ENCODE data around the gene NALCN. TPM values are rescaled to one million over a fixed set of nuclear protein-coding genes. Genes with fewer than 3 reads are reported as not detected.

NALCN gene
- total and polyA plus RNA-seq, 2 donors (not counting 1 experiment from before 2014, with no cell fraction given): 1.5 to 2.7 TPM

DNA sequence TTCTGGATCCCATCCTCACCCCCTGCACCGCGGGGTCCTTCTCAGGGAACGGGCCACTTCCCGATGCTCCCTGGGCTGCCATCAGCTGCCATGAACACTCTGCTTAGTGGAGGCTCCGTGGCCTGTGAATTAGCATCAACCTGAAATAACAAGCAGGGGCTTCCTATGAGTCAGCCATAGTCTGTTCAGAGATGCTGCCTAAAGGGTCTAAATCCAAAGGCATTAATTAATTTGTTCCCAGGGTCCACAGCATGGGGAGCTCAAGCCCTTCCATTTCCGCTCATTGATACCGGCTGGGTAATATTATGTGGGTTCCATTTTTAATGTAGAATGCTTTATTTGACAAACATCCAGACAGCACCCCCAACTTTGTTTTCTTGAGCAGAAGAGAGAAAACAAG, 399.8 kb downstream of the NALCN start:
- Histone ChIP-seq H3K27ac (ENCODE audit: insufficient read depth, low read length) (no peak overlapping the region), H3K79me2 (ENCODE audit: control insufficient read depth, insufficient read depth, low read length) (no peaks in the 10 kb centered on the region), H3K4me2 (ENCODE audit: extremely low read depth, insufficient read depth, low read length) (no peak overlapping the region), H2AFZ (ENCODE audit: low read length) (no peak overlapping the region), H3K9me3 (ENCODE audit: control insufficient read depth, insufficient read depth, low read depth, low read length) (no peaks in the 10 kb centered on the region), H3K4me1 (ENCODE audit: control insufficient read depth, extremely low read depth, insufficient read depth, low read length) (no peaks in the 10 kb centered on the region), H3K9ac (ENCODE audit: insufficient read depth, low read length) (no peak overlapping the region), H4K20me1 (ENCODE audit: control insufficient read depth, extremely low read depth, insufficient read depth, low read length) (no peaks in the 10 kb centered on the region), H3K27me3 (ENCODE audit: control insufficient read depth, insufficient read depth, low read length) (no peaks in the 10 kb centered on the region), H3K4me3 (replicated peaks in 1 of 4; ENCODE audit: control extremely low read depth in 1 of 4, insufficient read depth in 1 of 4, low read depth in 3 of 4, low read length in 4 of 4) (no peak overlapping the region), H3K36me3 (ENCODE audit: control insufficient read depth, insufficient read depth, low read length) (no peaks in the 10 kb centered on the region)
- TF ChIP-seq, protein P1, sequence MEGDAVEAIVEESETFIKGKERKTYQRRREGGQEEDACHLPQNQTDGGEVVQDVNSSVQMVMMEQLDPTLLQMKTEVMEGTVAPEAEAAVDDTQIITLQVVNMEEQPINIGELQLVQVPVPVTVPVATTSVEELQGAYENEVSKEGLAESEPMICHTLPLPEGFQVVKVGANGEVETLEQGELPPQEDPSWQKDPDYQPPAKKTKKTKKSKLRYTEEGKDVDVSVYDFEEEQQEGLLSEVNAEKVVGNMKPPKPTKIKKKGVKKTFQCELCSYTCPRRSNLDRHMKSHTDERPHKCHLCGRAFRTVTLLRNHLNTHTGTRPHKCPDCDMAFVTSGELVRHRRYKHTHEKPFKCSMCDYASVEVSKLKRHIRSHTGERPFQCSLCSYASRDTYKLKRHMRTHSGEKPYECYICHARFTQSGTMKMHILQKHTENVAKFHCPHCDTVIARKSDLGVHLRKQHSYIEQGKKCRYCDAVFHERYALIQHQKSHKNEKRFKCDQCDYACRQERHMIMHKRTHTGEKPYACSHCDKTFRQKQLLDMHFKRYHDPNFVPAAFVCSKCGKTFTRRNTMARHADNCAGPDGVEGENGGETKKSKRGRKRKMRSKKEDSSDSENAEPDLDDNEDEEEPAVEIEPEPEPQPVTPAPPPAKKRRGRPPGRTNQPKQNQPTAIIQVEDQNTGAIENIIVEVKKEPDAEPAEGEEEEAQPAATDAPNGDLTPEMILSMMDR (conservative IDR thresholded peaks at IDR 0.05 in 1 of 2, IDR thresholded peaks at IDR 0.05 in 1 of 2; ENCODE audit: low read depth in 1 of 2, low read length in 2 of 2): no peak
- no peak for TF ChIP-seq EZH2 (IDR thresholded peaks at IDR 0.05; ENCODE audit: low read length, missing control alignments)
- DNase-seq (ENCODE audit: low read depth in 2 of 2): no peak

DNA sequence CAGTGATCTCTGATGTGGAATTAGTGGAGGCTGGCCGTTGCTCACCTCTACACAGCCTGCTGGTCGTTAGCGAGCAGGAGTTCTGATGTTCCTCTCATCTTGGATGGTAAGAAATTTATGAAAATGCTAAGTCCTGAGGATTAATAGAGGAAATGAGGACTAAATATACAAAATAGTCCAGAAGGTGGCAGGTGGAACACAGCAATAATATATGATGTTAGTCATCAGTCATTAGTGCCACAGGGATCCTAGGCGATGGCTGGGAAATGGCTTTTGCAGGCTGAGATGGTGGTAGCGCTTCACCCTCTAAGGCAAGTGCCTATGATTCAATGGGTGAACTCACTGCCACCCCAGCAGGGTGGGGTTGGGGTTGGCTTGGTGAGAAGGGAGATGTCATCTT, 403.1 kb downstream of the NALCN start:
- no peak overlapping the region for H3K9ac ChIP-seq (ENCODE audit: insufficient read depth, low read length)
- no peak for TF ChIP-seq EZH2 (IDR thresholded peaks at IDR 0.05; ENCODE audit: low read length, missing control alignments)
- TF ChIP-seq, protein P1 (conservative IDR thresholded peaks at IDR 0.05 in 1 of 2, IDR thresholded peaks at IDR 0.05 in 1 of 2; ENCODE audit: low read depth in 1 of 2, low read length in 2 of 2): no peak
- no peak overlapping the region for H3K27ac ChIP-seq (ENCODE audit: insufficient read depth, low read length)
- H3K4me1 ChIP-seq (ENCODE audit: control insufficient read depth, extremely low read depth, insufficient read depth, low read length): no peaks in the 10 kb centered on the region
- no peaks in the 10 kb centered on the region for H3K79me2 ChIP-seq (ENCODE audit: control insufficient read depth, insufficient read depth, low read length)
- no peak overlapping the region for H3K4me3 ChIP-seq (replicated peaks in 1 of 4; ENCODE audit: control extremely low read depth in 1 of 4, insufficient read depth in 1 of 4, low read depth in 3 of 4, low read length in 4 of 4)
- no peaks in the 10 kb centered on the region for H3K36me3 ChIP-seq (ENCODE audit: control insufficient read depth, insufficient read depth, low read length)
- DNase-seq (ENCODE audit: low read depth in 2 of 2): no peak
- no peaks in the 10 kb centered on the region for H3K27me3 ChIP-seq (ENCODE audit: control insufficient read depth, insufficient read depth, low read length)
- no peaks in the 10 kb centered on the region for H4K20me1 ChIP-seq (ENCODE audit: control insufficient read depth, extremely low read depth, insufficient read depth, low read length)
- no peaks in the 10 kb centered on the region for H3K9me3 ChIP-seq (ENCODE audit: control insufficient read depth, insufficient read depth, low read depth, low read length)
- no peak overlapping the region for H3K4me2 ChIP-seq (ENCODE audit: extremely low read depth, insufficient read depth, low read length)
- no peak overlapping the region for H2AFZ ChIP-seq (ENCODE audit: low read length)

DNA sequence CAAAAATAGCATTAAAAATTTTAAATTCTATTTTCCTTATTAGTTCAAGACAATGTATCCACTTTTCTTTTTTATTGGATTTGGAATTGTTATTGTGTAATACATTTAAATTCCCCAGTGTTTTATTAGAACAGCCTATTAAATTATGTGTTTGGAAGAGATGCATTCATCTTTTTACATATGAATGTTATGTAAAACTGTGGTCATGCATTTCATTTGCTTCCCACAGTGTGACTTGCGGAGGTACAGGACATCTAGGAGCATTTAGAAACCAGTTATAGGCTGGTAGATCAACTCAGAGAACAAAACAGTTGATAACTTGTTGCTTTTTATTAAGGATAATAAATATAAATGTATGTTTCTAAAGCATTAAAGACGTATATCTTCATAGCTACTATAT, 406.2 kb downstream of the NALCN start:
- no peaks in the 10 kb centered on the region for H3K4me1 ChIP-seq (ENCODE audit: control insufficient read depth, extremely low read depth, insufficient read depth, low read length)
- H4K20me1 ChIP-seq (ENCODE audit: control insufficient read depth, extremely low read depth, insufficient read depth, low read length): no peaks in the 10 kb centered on the region
- no peaks in the 10 kb centered on the region for H3K36me3 ChIP-seq (ENCODE audit: control insufficient read depth, insufficient read depth, low read length)
- no peak overlapping the region for H3K4me2 ChIP-seq (ENCODE audit: extremely low read depth, insufficient read depth, low read length)
- no peaks in the 10 kb centered on the region for H3K9me3 ChIP-seq (ENCODE audit: control insufficient read depth, insufficient read depth, low read depth, low read length)
- no peaks in the 10 kb centered on the region for H3K27me3 ChIP-seq (ENCODE audit: control insufficient read depth, insufficient read depth, low read length)
- TF ChIP-seq, protein P1 (conservative IDR thresholded peaks at IDR 0.05 in 1 of 2, IDR thresholded peaks at IDR 0.05 in 1 of 2; ENCODE audit: low read depth in 1 of 2, low read length in 2 of 2): no peak
- no peak for TF ChIP-seq EZH2 (IDR thresholded peaks at IDR 0.05; ENCODE audit: low read length, missing control alignments)
- H3K9ac ChIP-seq (ENCODE audit: insufficient read depth, low read length): no peak overlapping the region
- no peak overlapping the region for H3K27ac ChIP-seq (ENCODE audit: insufficient read depth, low read length)
- DNase-seq (ENCODE audit: low read depth in 2 of 2): no peak
- H2AFZ ChIP-seq (ENCODE audit: low read length): no peak overlapping the region
- no peak overlapping the region for H3K4me3 ChIP-seq (replicated peaks in 1 of 4; ENCODE audit: control extremely low read depth in 1 of 4, insufficient read depth in 1 of 4, low read depth in 3 of 4, low read length in 4 of 4)
- no peaks in the 10 kb centered on the region for H3K79me2 ChIP-seq (ENCODE audit: control insufficient read depth, insufficient read depth, low read length)

Measured in fibroblast of lung (primary cell).